NCI-H2029 treated with DMSO at 0.1 percent for 48 hours (cell line): ENCODE measurements around the gene JMJD6.
"Not testable (repeated sequence)": the region's sequence is repeated elsewhere in the genome, so short reads cannot be mapped to it uniquely, and the experiment has no call there.

Experiments used
- DNase-seq: peaks from one replicate; lab custom pipeline; 2025; lab: John Stamatoyannopoulos, UW

Gene JMJD6

DNA sequence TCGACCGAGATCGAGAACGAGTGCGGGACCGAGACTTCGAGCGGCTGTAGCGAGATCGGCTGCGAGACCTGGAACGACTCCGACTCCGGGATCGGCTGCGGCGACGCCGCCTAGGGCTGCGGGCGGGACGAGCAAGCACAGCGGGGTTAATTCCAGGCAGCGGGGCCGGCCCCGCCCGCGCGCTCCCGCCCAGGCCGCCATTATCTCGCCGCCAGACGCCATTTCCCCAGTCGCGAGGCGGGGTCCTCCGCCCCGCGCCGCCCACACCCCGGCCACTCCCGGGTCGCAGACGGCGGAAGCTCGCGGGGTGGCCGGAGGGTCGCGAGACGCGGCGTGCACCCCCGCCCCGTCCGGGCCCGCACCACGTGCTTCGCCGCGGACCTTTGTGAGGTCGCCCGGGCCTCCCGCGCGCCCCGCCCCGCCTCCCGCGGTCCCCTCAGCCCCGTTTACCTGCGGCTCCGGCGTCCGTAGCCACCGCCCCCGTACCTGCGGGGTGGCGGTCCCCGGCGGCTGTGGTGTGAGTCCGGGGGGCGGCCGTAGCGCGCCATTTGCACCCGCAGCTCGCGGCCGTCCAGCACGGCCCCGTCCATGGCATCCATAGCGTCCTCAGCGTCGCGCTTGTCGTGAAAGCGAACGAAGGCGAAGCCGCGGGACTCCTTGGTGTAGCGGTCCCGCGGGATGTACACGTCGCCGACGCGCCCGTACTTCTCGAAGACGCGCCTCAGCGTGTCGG is 10.1 kb upstream of the JMJD6 start:
- no peak for DNase-seq

DNA sequence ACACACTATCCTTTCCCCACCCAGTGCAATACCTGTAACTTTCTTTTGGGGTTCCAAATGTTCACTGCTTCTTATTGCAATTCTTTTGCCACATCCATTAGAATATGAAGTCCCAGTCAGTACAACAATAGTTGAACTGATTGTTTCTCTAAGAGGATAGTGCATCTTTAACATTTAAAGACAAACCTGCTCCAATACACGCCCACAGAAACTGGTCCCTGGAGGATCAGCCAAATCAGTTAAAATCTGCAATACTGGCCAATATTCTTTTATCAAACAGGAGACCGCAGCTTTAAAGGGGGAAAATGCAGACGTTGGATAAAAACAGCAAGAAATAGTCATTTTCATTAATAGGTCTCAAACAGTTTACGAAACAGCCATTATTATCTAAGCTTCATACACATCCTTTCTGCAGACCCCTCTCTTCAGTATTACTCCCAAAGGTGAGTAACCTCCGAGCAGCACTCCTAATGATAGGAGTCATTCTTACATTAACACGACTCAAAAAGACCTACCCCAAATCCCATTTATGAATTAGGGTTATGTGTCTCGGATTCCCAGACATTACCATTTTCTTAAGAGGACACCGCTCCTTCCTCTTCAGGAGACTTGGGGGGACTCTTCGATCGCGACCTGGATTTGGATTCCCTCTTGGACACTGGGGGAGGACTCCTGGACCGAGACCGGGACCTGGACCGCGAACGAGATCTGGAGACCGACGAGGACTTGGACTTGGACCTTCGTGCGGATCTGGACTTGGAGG is 9.4 kb upstream of the JMJD6 start:
- no peak for DNase-seq

DNA sequence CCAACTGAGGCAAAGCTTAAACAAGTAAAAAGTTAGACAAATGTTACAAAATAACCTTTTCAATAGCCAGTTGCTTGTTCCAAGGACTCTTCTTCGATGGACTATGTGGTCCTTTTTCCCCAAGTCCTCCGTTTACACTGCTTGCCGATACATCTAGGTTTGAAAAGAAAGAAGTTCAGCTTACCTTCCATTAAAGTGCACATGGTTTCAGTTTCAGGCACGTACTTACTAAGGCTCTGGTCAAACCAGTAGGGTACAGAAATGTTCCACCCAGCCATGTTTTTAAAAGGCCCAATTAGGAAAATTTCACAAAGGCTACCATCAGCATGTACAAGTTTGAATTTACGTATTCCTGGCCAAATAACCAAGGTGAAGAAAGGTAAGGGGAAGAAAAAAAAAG is 8.6 kb upstream of the JMJD6 start:
- no peak for DNase-seq

DNA sequence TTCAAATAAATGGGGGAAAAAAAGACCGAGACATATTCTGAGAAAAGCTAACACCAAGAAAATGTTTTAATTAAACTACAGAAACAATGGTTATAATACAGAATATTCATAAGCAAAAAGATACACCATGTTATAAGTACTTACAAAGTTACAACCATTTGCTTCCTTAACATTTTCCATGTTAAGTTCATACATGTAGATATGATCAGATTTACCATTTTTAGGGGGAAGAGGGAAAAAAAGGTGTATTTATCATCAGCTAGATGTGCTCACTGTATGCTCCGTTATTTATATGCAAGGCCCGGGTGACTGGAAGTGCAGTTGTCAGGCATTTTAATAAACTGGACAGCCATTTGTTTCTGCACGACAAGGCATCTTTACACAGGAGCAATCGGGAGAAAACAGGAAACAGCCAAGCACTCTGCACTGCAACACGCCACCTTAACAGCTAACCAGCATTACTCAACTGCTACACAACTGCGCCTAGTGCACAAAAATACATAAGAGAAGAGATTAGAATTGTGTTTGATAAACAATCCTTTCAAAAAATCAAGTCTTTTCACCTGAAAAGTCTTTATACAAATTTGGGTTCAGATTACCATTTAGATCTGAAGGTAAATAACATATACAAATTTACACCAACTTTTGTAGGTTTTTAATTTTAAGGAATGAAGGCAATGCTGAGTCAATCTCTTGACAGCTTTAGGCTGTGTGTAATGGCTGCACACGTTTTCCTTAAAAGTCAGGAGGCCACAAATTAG is 7.9 kb upstream of the JMJD6 start:
- no peak for DNase-seq

DNA sequence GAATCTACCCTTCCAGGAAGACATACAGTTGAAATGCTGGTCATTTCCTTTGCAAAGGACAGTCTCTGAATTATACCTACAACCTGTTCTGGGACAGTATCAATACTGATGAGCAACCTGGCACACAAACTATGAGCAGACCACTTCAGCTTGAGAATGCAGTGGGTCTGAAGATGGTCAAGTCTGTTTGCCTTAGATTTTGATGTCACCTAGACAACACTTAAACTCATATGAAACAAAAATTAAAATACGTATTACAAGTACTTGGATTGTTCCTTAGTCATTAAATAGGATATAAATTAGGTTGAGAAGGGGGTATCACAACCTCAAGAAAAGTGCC is 7.2 kb upstream of the JMJD6 start:
- DNase-seq: no peak

DNA sequence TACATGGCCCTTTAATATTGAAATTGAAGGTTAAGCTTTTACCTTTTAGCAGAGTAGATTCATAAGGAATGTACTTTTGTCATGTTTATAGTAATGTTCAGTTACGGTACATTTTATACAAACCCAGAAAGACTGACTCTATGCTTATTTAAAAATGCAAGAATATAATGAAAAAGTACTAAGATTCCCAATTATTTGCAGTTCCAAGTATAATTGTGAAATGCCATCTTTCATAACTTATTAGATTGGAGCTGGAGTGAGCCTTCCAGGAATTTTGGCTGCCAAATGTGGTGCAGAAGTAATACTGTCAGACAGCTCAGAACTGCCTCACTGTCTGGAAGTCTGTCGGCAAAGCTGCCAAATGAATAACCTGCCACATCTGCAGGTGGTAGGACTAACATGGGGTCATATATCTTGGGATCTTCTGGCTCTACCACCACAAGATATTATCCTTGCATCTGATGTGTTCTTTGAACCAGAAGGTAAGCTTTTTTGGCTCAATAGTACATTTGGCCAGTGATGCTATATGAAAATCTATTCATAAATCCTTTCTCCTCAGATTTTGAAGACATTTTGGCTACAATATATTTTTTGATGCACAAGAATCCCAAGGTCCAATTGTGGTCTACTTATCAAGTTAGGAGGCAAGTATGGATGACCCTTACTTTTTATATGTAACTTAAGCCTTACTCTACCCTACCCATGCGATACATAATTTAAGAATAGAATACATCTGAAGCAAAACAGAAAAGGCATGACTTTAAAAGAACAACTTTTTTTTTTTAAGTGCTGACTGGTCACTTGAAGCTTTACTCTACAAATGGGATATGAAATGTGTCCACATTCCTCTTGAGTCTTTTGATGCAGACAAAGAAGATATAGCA is 6.6 kb upstream of the JMJD6 start:
- DNase-seq: no peak

DNA sequence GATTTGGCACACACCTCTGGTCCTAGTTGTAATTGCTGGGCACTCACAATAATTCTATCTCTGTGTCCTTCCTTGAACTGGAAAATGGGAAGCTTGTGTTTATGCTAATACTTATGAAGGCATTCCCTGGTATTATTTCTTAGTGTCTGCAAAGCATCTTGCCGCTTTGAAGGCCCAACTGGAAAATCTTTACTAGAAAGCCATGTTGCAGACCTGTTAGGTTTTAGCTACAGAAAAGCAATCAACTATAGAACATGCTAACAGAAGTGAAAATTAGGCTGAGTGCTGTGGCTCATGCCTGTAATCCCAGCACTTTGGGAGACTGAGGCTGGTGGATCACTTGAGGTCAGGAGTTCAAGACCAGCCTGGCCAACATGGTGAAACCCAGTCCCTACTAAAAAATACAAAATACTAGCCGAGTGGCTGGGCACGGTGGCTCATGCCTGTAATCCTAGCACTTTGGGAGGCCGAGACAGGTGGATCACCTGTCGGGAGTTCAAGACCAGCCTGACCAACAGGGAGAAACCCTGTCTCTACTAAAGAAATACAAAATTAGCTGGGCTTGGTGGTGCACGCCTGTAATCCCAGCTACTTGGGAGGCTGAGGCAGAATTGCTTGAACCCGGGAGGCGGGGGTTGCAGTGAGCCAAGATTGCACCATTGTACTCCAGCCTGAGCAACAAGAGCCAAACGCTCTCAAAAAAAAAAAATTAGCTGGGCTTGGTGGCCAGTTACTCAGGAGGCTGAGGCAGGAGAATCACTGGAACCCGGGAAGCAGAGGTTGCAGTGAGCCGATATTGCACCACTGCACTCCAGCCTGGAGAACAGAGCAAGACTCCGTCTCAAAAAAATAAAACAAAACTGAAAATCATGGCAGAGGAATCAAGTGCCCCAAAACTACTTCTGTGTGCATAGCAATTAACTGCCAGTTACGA is 5.7 kb upstream of the JMJD6 start:
- not testable (repeated sequence) for DNase-seq

DNA sequence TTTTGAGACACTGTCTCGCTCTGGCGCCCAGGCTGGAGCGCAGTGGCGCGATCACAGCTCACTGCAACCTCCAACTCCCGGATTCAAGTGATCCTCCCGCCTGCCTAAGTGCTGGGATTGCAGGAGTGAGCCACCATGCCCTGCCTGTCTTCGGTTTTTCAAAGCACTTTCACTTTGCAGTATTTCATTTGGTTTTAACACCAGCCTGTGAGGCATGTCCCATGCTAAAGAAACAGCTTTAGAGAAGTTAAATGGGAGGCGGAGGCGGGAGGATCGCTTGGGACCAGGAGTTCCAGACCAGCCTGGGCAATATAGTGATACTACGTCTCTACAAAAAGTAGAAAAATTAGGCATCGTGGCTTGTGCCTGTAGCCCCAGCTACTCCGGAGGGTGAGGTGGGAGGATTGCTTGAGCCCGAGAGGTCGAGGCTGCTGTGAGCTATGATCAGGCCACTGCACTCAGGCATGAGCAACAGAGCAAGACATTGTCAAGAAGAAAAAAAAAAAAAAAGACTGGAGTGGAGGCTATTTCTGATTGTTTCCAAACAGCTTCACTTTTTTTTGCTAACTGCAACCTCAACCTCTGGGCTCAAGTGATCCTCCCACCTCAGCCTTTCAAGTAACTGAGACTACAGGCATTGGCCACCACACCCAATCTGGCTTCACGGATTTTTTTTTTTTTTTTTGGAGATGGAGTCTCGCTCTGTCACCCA is 1.5 kb upstream of the JMJD6 start:
- DNase-seq: no peak

DNA sequence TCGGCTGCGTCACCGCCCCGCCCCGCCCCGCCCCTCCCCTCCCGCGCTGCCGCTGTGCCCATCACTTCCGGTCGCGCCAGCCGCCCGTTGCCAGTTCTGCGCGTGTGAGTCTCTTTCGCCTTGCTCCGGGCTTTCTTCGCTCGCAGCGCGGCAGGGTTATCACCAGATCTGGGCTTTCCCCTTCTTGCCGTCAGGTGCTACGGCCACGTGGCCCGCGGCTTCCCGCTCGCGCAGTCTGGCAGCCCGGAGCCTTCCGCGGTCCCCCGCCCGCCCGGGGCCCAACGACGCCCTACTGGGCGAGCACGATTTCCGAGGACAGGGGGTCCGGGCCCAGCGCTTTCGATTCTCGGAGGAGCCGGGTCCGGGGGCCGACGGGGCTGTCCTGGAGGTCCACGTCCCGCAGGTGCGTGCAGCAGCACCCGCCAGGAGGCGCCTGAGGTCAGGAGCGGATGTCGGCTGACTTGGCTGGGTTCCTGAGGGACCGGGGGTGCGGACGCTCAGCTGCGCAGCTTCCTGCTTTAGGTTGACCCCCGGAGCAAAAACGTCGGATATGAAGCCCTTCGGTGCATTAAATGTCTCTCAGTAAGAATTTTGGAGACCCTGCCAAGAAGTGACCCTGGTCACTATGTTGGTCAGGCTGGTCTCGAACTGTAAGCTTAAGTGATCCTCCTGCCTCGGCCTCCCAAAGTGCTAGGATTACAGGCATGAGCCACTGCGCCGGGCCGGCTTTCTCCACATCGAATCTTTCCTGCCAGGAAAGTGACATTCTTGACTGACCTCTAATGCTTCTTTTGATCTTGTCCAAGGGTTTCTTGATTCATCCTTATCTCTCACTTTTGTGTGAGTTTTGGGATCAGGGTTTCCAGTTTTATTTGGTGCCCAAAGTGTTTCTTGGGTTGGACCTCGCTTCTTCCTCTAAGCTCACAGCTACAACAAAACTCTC is 641 bp upstream of the JMJD6 start, which contains the start of gene METTL23:
METTL23 (plus strand) TSS at position 64 of the 943 bp plus-strand sequence. CDS start 2,872 bp downstream, outside the sequence.
- DNase-seq: no peak

DNA sequence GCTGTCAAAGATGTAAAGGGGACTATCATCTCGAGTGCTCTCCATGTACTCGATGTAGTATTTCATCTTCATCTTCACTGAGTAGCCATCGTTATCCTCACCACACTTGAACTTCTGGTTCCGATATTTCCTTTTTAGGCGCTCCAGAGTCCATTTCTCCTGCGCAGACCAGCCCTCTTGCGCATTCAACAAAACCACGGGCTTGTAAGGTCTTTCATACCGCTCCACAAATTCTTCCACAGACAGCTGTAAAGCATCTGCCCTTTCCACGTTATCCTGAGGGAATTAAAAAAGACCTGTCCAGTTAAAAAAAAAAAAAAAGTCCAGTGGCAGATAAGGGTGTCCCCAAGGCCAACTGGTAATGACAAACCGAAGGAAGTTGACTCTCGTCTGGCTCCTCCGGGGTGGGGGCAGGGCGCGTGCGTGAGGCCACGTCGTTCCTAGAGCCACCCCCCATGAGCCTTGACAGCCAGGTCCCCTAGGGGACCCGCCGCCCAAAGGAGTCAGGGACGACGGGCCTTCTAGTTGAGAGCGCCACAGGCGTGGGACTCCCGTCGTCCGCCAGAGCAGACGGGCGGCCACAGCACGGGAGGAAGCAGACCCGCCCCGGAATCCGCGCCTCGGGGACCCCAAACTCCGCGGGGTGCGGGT is 701 bp downstream of the JMJD6 start:
- DNase-seq: no peak

DNA sequence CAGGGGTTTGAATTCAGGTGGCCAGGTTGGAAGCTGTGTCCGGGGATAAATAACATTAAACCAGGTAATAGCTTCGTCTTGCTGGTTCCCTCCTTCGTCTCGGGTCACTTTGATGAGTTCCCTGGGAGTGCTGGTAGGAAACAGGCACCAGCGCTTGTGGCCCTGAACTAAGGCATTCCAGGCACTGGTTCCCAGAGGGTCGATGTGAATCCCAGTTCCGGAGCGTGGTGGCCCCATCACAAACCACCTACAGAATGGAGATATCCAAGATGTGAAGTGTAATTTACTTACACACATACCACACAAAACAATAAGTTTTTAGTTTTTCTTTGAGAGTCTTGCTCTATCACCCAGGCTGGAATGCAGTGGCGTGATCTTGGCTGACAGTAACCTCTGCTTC is 2.6 kb downstream of the JMJD6 start:
- DNase-seq: no peak

DNA sequence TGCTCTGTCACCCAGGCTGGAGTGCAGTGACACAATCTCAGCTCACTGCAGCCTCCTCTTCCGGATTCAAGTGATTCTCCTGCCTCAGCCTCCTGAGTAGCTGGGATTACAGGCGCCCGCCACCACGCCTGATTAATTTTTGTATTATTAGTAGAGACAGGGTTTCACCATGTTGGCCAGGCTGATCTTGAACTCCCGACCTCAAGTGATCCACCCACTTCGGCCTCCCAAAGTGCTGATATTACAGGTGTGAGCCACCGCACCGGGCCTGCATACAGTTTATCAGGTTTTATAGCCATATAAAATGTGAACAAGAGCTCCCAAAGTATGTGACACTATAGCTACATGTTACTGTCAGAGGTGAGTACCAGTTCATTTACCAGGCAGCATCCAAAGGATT is 3.4 kb downstream of the JMJD6 start:
- not testable (repeated sequence) for DNase-seq

DNA sequence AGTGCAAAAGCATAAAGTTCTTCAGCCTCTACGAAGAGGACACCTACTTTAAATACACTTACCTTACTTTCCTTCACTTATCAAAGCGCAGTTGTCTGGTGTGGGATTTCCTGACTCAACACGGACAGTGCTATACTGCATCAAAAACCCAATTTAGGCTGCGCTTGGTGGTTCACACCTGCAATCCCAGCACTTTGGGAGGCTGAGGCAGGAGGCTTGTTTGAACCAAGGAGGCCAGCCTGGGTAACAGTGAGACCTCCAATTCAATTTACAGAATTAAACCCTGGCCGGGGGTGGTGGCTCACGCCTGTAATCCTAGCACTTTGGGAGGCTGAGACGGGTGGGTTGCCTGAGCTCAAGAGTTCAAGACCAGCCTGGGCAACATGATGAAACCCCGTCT is 4.1 kb downstream of the JMJD6 start:
- DNase-seq: no peak

DNA sequence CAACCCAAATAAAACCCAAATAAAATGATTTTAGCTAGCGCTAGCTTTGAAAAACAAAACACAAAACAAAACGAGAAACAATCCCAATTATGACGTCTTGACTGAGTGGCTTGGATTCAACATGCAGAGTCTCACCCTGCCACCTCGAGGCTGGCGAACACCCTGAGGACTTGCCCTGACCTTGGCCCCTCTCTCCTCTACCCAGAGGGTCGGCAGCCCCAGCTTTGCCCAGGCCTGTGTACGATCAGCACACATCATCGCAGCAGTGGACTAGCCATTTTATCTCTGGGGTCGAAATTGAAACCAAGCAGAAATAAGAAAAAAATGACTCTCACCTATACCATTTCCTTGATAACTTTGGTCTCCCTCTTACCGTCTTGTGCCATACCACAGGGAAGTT is 4.9 kb downstream of the JMJD6 start:
- DNase-seq: no peak

DNA sequence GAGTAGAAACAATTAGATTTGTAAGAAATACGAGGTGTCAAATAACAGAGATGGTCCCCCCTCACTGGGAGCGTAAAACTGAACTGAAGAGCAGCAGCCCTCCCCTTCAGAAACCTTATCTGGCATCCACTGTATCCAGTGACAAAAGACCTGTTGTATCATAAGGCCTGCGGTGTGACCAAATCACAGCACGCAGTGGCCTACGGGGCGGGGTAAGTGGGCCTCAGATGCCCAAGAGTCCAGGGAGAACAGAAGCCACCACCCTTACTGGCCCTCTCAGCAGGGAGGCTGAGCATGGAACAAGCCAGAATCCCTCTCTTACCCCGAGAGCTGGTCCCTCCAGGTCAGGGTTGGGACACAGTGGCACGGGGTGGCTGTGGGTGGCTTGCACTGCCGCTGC is 5.5 kb downstream of the JMJD6 start:
- no peak for DNase-seq

DNA sequence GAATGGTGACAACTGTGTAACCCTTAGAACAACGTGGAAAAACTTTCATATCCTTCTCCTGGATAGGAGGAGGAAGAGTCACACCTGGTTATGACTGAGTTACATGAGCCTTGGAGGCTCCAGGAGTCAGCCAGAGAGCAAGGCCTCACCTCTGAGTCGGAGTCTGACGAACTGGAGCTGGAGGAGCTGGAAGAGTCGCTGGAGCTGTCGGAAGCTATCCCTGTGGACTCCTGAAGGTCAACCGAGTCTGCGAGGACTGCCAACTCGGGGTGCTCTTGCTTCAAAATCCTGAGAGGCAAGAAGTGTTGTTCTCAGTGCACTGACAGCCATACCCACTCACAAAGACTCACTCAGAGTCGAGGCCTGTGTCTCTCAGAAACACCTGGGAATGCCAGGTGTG is 6.2 kb downstream of the JMJD6 start:
- DNase-seq: no peak

DNA sequence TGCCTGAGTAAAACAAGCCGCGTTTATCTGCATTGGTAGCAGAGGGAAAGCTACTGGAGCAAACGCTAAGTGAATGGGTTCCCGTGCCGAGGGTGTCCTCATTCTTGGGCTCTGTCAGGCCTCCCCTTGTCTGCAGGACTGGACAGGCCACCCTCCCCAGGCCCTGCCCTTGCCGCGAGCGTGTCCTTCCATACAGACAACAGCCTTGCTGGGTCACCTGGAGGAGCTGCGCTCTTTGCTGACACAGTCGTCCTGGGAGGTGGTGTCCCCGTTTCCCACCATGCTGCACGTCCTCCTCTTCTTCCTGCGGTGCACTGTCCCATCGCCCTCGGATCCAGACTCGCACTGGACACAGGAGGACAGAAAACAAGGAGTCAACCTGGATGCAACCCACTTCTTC is 7.9 kb downstream of the JMJD6 start:
- DNase-seq: no peak

DNA sequence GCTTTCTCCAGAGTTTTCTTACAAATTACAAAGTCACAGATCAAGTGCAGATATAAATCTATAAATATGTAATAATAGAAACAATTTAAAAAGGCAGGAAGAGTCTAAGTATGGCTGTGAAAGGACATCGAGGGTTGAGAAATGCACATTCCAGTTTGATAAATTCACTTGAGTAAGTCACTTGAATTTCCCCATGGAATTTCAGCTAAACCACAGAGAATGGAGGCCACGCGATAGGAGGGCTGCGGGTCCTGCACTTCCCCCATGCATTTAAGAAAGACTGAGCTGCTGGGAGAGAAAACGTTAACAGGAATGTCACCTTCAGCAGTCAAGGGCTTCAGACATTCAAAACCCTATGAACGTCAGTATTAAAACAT is 9.6 kb downstream of the JMJD6 start:
- no peak for DNase-seq
